HepG2 (cell line): ENCODE results near the gene PCSK5.

Source experiments
- CBX5 ChIP-seq: sonication (generic); formaldehyde crosslinking; IDR thresholded peaks from 2 replicates; pipeline ENCODE4 v1.4.0; 2020; ENCODE audit warnings: missing genetic modification reagents, borderline replicate concordance
- HINFP ChIP-seq: sonication (generic); formaldehyde crosslinking; IDR thresholded peaks from 2 replicates; pipeline ENCODE4 v1.4.0; 2020; ENCODE audit warnings: low read depth, mild to moderate bottlenecking, missing genetic modification reagents
- HOMEZ ChIP-seq: IDR thresholded peaks from 2 replicates; pipeline ENCODE4 v1.6.1; 2016; ENCODE audit warnings: low read depth
- SRF ChIP-seq: IDR thresholded peaks from 2 replicates; pipeline ENCODE4 v1.6.1; 2011; ENCODE audit warnings: mild to moderate bottlenecking, low read depth, low read length, moderate library complexity
- TEAD2 ChIP-seq: sonication (generic); formaldehyde crosslinking; IDR thresholded peaks from 2 replicates; pipeline ENCODE4 v1.9.0; 2021; ENCODE audit warnings: missing genetic modification reagents
- TFE3 ChIP-seq: IDR thresholded peaks from 2 replicates; pipeline ENCODE4 v1.6.1; 2016
- YY1 ChIP-seq: IDR thresholded peaks from 2 replicates; pipeline ENCODE4 v1.6.1; 2011; ENCODE audit warnings: low read length, low read depth, moderate library complexity, mild to moderate bottlenecking; ENCODE audit not compliant: insufficient read depth, insufficient replicate concordance
- ZBTB39 ChIP-seq: sonication (generic); formaldehyde crosslinking; IDR thresholded peaks from 2 replicates; pipeline ENCODE4 v1.5.0; 2020; ENCODE audit warnings: missing genetic modification reagents
- ZNF101 ChIP-seq: sonication (generic); formaldehyde crosslinking; IDR thresholded peaks from 2 replicates; pipeline ENCODE4 v1.4.0; 2020; ENCODE audit warnings: mild to moderate bottlenecking, low read depth, missing genetic modification reagents, borderline replicate concordance
- ZNF773 ChIP-seq: sonication (generic); formaldehyde crosslinking; IDR thresholded peaks from 2 replicates; pipeline ENCODE4 v1.4.0; 2020; ENCODE audit warnings: missing genetic modification reagents, borderline replicate concordance
- ZNF788 ChIP-seq: sonication (generic); formaldehyde crosslinking; IDR thresholded peaks from 2 replicates; pipeline ENCODE4 v1.5.0; 2020; ENCODE audit warnings: mild to moderate bottlenecking, missing genetic modification reagents, borderline replicate concordance

GRCh38 chr9:75960551-75960950, 70.1 kb downstream of the PCSK5 start:
- TF ChIP-seq TFE3 (CRISPR knock-in tag), result no peak
- no peak for TF ChIP-seq SRF
- TF ChIP-seq ZNF788 (CRISPR knock-in tag), result no peak
- no peak for TF ChIP-seq ZBTB39 (CRISPR knock-in tag)
- TF ChIP-seq HOMEZ, result no peak
- TF ChIP-seq TEAD2 (CRISPR knock-in tag), result no peak
- TF ChIP-seq ZNF101, result no peak
- no peak for TF ChIP-seq CBX5
- TF ChIP-seq HINFP (CRISPR knock-in tag), result no peak
- TF ChIP-seq ZNF773, result no peak
- TF ChIP-seq YY1, result no peak
